NCI-H128 (cell line): ENCODE data around the gene TXNL4B.

Source experiments
- DNase-seq: peaks from one replicate; lab custom pipeline; 2025; ENCODE audit not compliant: unreplicated experiment; lab: John Stamatoyannopoulos, UW

The TXNL4B gene

DNA sequence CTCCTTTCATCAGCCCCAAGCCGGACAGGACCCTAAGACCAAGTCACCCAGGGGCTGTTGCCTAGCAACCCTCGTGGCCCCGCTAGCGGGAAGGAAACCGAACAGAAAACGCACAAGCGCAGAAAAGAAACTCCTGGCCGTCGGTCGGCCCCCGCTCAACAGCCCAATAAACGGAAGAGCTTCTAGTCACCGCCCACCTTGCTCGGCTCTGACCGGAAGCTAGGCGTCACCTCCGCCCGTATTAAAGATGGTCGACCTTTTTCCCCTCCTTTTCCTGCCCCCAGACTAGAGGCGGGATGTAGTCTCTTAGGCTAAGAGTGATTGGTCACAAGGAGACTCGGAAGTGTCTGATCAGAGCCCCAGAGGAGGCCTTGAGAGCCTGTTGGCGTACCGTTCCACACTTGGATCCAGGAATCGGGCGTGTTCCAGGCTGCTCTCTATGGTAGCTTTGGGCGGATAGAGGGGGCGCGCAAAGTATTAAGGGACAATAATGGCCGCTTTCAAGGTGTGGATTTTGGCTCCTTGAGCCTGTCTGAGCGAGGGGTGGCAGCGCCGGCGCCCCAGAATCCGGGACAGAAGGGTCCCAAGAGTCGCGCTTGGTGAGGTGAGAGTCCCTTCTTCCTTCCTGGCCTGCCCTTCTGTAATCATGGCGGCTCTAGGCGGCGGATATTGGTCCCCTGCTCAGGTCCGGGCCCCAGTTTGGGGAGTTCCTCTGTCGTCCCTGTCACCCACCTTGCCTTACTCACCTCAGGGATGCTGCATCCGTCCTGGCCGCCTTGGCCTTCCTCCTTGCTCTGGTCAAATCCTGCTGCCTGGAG, at the start of gene TXNL4B, which contains the start of gene DHX38:
Gene TXNL4B (minus strand): TSS at position 173 of the 818 bp plus-strand sequence. CDS start 2,871 bp downstream, outside the sequence.
Gene DHX38 (plus strand): TSS at position 400 of the 818 bp plus-strand sequence. CDS start 2,311 bp downstream, outside the sequence.
- DNase-seq: peak; percentile 91

DNA sequence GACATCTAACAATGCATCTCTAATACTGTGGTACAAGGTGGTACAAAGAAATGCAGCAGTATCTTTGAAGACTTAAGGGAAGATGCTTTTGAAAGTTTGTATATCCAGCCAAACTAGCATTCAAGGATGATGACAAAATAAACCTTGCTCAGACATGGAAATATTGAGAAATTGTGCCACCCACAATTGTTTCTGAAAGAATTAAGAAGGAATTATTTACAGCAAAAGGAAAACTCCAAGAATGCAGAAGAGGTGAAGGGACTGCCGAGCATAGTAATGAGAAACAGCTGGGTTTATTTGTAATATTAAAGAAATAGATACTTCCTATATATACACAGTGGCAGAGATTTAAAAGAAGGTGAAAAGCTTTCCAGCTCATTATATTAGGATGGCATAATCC, 49.1 kb upstream of the TXNL4B start:
- DNase-seq: no peak

DNA sequence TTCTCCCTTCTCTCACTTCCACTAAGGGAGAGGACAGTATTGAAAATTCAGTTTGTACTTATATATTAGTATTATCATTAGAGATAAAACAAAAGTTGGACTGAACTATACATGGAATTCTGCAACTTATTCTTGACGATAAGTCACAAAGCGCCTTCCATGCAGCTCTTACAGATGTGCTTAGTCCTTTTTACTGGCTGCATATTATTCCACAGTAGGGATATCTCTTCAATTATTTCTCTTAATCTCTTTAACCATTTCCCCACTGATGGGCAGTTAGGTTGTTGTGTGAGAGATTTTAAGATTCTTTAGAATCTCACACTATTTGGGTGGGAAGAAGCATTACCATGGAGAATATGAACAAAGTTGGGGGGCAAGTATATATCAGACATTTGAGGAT, 46.5 kb upstream of the TXNL4B start:
- DNase-seq: no peak

DNA sequence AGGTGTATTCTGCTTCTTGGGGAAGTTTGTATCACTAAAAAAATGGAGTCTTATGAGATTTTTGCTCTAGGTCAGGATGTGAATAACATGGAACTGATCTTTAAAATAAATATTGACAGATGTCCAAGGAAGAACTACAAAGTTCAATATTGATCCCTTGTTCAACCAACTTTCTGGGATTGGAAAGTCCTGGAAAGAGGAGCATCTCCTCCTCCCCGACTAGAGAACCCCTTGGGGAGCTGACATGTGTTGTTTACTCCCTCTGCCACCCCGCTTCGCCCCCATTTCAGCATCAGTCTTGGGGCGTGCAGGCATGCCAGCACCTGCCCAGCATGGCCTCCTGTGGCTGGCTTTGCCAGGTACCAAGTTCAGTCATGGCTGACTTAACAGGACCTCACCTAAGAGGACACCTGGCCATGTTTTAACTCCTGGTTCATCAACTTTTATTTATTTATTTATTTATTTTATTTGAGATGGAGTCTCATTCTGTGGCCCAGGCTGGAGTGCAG, 44.7 kb upstream of the TXNL4B start:
- DNase-seq: no peak

DNA sequence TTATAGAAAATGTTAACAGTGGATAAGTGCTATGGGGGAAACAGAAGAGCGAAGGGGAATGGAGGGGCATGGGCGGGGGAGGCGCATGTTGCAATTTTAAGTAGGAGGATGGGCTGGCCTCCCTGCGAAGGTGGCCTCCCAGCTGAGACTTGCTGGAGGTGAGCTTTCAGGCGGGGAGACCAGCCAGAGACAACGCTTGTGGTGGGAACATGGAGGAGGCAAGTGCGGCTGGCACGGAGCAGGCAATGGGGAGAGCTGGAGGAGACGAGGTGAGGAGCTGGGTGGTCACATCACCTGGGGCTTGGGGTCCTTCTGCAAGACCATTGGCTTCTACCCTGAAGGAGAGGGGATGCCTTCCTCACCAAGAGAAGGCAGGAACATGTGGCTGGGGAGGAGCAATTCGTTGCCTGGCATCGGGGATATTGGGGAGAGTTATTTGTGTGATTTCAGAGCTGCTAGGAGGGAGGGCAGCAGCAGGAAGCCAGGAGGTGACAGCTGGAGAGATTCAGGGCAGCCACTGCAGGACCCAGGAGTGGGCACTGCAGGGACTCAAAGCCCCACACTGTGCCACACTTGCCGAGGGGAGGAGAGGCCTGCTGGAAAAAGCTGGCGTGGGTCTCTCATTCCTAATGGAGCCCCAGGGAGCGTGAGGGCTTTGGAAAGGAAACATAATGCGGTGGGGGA, 44.1 kb upstream of the TXNL4B start:
- DNase-seq: no peak

DNA sequence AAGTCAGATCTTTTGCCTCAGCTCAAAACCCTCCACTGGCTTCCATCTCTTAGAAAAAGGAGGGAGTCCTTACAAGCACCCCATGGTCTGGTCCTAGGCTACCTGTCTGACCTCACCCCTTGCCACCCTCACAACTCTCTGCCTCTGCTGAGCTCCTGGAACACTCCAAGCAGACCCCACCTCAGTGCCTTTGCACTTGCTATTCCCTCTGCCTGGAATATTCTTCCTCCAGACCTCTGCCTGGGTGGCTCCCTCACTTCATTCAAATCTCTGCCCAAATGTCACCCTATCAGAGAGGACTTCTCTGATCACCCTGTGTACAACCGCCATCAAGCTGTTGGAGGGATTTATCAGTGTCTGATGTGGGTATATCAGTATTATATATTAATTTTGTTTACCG, 41.1 kb upstream of the TXNL4B start:
- DNase-seq: no peak

DNA sequence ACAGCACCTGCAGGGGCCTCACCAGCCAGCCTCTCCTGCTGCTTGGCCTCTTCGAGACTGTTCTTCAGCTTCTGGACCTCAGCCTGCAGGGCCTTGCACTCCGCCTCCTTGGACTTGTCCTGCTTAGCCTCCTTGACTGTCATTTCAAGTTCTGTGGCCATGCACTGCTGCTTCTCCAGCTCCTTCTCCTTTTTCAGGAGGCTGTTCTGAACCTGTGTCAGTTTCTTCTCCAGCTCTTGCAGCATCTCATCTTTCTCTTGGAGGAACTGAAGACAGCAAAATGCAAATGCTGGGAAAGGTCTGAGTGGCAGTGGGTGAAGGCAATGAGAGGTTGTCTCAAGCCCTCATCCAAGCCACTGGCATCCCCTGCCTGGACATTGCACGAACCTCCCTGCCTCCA, 39.3 kb upstream of the TXNL4B start:
- DNase-seq: no peak

DNA sequence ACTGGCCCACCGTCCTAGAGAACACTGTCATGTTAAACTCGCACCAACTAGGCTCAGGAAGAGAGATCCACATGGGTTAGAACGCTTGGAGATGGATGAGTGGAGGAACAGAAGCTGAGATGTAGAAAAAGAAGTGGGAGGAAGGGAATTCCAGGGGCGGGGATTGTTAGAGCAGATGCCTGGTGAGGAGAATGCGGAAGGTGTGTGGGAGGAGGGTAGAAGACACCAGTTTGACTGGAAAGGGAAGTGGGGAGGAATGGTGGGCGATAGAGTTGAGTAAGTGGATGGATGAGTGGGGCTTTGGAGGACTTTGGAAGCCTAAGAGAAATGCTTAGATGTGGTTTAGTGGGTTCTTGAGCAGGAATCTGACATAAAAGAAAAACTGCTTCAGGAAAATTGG, 37.6 kb upstream of the TXNL4B start:
- no peak for DNase-seq

DNA sequence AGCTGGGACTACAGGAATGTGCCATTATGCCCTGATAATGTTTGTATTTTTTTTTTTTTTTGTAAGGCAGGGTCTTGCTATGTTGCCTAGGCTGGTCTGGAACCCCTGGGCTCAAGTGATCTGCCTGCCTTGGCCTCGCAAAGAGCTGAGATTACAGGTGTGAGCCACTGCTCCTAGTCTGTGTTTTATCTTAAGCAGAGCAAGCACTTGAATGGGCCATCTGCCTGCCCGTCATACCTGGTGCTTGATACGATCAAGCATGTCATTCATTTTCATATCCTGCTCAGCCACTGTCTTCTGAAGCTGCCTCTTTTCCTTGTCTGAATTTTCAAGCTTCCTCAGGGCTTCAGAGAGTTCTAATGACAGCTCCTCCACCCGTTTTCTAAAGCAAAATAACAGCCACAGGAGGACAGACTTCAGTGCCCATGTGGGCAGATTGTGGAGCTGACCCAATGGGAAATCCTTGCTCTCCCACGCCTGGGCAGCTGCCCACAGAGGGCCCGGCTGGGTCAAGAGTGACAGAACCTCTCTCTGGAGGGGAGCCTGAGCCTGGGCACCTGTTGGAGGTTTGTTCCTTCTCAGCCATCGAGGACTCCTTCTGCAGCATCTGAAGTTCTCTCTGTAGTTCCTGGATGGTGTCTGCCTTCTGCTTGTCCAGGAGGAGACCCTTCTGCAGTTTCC, 36.7 kb upstream of the TXNL4B start:
- no peak for DNase-seq

DNA sequence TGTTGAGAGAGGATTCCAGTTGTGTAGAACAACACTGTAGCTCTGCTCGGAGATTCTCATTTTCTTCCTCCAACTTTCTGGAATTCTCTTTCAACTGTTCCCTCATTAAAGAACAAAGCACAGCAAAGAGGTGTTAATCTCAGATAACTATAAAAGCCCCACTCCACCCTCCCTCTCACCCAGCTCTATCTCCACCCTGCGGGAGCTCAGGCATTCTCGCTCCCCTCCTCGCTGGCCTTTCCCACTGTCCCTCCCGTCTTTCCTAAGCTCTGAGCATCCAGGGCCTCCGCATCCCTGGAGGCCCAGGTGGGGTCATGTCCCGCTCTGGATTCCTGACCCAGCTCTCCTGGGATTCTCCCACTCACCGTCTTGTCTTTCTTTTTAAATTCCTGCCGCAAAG, 35.3 kb upstream of the TXNL4B start:
- DNase-seq: no peak

DNA sequence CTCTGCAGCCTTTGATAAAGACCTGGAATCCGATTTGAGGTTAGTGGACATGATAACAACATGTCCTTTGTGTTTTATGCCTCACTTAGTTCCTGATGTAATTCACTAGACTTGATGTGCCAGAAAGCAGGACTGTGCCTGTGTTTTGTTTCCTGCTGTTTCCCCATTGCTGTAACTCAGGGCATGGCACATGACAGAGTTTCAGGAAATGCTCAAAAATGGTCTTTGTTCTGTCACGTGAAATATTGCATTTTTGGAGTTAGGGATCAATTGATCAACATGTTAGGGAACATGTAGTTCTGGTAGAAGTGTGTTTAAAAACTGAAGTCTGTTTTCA, 33.0 kb upstream of the TXNL4B start:
- no peak for DNase-seq

DNA sequence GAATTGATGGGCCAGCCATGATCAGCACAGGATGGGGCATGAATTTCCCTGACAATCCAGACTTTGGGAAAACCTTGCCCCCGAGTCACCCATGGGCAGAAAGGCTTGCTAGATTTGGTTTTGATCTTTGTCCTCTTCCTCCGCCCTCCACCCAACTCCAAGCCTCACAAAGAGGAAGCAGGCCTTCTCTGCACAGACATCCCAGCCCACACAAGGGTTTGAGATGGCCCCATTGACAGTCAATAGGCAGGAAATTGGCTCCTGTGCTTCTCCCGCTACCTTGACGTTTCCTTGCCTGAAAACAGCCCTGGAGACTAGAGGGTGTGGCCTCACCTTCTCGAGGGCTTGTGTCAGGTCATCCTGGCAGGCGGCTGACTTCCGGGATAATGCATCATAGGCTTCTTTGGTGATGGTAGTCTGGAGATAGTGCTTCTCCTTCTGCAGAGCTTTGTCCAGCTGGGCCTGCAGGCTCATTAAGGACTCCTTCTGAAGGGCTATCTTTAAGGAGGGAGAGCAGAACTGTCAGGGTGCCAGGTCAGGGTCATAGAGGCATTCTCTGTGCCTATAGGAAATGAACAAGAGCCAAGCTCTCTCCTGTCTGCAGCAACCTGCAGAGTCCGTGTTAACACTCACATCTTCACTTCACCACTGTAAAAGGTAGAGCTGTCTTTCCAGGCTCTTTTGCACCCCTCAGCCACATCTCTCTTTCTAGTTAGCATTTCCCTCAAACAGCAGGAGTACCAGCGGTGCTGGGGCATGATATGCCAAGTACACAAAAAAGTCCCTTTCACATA, 32.4 kb upstream of the TXNL4B start:
- no peak for DNase-seq

DNA sequence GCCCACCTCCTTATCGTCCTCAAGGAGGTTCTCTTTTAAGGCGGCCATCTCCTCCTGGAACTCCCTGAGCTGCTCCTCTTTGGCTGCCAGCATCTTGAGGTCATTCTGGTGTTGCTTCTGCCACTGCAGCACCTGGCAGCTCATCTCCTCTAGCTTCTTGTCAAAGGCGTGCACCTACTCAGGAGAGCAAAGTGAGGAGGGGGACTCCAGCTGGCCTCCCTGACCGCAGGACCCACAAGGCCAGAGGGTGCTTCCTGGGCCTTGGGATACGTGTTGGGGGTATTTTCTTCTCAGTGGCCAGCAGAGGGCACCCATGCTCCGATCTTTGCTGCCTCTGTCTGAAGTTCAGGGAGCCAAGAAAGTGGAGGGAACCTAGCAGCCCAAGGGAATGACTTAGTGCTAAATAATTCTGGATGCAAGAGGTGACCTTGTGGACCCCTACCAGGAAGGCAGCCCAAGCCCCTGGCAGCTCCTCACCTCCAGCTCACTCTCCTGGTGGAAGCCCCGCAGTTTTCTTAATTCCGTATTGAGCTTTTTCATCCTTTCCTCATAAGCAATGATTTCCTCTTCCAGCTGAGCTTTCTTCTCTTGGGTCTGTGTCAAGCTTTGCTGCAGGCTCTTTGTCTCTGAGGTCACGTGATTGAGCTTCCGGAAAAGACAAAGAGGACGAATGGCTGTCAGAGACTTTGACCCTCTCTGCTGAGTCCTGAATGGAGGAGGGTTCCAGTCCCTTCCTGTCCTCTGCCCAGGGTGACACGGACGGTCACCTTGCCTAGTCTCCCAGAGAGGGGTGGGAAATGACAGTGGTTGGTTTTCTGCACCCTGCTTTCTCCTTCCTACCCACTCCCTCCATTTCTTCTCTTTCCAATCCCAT, 31.6 kb upstream of the TXNL4B start:
- no peak for DNase-seq

DNA sequence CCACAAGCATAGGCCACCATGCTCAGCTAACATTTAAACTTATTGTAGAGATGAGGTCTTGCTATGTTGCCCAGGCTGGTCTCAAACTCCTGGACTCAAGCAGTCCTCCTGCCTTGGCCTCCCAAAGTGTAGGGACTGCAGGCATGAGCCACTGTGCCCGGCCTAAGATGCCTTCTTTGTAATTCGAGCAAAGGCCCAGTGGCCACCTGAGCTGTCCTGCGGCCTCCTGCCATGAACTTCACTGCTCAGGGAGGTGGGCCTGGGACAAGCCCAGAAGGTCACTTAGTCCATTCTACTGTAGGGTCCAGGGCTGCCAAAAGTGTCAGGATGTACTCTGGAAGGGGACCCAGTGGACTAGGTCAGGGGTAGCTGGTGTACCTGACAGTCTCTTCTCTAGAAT, 30.7 kb upstream of the TXNL4B start:
- DNase-seq: no peak

DNA sequence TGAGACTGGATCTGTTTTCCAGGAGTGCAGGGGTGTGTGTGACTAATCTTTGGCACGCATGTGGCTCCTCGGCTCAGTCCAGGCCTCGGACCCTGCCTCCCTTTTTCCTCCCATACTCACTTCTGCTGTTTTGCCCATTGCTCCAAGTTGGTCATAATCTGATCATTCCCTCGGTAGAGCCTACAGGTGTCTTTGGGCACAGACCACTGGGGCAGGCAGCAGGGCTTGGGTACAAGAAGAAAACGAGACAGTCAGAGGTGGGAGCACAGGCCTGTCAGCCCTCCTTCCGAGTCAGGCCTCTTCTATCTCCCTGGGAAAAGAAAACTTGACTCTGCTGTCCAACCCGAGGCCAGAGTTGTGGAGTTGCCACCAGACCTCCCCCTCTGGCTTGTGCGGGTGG, 30.0 kb upstream of the TXNL4B start:
- DNase-seq: no peak

DNA sequence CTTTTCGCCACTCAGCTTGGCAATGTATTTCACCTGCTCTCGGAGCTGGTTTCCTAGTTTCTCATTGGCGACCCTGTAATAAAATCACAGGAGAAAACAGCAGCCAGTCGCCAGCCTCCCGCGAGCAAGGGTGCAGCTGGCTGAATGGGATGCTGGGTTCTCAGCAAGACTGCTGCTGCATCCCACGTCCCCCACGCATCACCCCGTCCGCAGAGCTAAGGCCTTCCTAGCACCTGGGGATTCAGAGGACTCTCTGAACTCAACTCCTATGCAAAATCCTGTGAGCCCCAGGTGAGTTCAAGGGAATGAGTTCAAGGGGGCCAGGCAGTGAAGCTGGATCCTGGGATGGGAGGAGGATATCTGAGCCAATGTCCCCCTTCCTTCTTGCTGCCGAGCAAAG, 29.5 kb upstream of the TXNL4B start:
- DNase-seq: no peak

DNA sequence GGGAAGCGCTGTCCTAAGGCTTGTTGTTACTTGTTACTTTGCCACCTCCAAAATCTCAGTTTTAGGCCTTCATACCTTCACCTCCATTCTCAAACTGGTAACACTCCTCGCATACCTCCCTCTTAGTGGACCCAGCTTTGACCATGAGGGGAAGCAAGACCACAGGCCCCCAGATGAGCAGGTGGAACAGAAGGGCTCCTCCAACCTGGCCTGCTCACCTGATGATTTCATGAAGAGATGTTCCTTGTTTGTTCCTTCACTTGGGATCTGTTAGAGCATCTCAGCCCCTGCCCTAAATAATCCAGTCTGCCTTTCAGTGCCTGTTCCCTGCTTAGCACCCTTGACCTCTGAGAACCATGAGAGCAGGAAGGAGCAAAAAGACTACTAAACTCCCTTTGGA, 28.9 kb upstream of the TXNL4B start:
- DNase-seq: no peak

DNA sequence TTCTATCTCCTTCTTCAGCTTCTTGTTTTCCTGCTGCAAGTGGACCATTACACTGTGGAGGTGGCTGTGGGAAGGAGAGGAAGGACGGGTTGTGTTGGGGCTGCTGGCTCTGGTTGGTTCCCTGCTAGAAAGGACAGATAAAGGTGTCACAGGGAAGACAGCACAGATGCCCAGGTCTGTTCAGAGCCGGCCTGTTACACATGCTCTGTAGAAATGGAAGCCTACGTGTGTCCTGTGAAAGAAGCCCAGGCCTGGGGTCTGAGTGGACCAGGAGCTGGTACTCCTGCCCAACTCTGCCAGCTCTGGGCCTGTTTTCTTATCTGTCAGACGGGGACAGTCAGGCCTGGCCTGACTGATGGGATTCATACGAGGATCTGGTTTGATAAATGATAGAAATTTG, 26.6 kb upstream of the TXNL4B start:
- no peak for DNase-seq

DNA sequence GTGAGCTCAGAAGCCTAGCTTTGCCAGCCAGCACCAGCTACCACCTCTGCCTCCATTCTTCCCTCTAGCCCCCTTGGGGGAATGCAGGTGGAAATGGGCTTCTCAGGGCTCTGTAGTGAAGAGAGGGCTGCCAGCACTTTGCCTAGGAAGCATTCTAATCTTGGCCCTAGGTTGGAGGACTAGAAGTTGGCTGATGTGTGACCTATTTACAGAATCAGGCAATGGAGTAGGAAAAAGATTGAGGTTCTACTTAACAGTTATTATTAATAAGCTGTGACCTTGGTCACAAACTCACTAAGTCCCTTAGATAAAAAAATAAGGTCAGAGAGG, 20.2 kb upstream of the TXNL4B start:
- DNase-seq: no peak

DNA sequence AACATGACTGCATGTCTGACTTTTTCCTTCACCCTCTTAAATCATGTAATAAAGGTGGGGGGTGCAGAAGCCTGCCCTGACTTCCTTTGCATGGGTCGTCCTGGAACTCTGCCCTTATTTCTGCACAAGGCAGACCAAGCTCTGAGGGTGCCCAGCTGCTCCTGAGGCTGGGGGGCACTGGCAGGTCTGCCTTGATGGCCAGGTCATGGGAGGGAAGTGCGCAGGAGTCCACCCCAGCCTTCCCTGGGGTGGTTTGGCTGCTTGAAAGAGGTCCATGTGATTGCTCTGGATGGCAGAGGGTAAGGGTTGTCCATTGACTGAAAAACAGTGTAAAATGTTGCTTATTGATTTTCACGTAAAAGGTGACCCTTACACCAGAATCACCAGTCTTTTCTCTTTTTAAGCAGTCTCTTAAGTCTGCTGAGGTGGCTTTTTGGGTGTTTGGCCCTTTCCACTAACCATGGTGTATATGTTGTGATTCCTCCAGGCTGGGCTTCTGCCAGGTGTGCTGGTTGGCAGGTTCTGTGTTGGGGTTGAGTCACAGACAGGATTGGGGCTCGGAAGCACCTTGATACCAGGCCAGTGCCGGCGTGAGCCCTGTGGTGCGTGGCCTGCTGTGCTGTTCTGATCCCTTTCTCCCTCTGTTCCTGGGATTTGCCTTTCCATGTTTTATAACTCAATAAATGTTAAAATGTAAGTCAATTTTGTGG, 19.6 kb upstream of the TXNL4B start:
- no peak for DNase-seq
